SK-N-SH (cell line): Measurements from ENCODE around the gene SRXN1. TPM values are rescaled to one million over a fixed set of nuclear protein-coding genes. Genes with fewer than 3 reads are reported as not detected.

Experiments used
- CTCF ChIA-PET: fragments of 300-600, 350-600 bp; formaldehyde crosslinking; extraction: SDS; loops from one replicate; lab custom pipeline; 2021; lab: Yijun Ruan, JAX
- POLR2A ChIA-PET: fragments of 350-600 bp; sonication (Branson Sonifier 250); formaldehyde crosslinking; extraction: SDS; loops from one replicate; lab custom pipeline; 2020; ENCODE audit warnings: antibody characterized with exemption, inconsistent platforms; lab: Yijun Ruan, JAX
- DNase-seq: peaks from one replicate; pipeline ENCODE4 v3.0.0; 2012
- H2AFZ ChIP-seq: fragments of 200-600 bp; sonication (generic); 2 replicates; pipeline ENCODE4 v1.8.1; 2016; ENCODE audit warnings: antibody characterized with exemption, mild to moderate bottlenecking, low read depth
- H3F3A ChIP-seq: fragments of 200-600 bp; sonication (generic); replicated peaks from 2 replicates; pipeline ENCODE3; 2016; ENCODE audit warnings: antibody characterized with exemption, mild to moderate bottlenecking; ENCODE audit not compliant: insufficient read depth
- H3K27ac ChIP-seq, 2 experiments: fragments of 200-500 bp in 1 of 2; fragments of 200-600 bp in 1 of 2; sonication (Bioruptor generic) in 1 of 2; sonication (generic), shearing (Covaris generic) in 1 of 2; 2 replicates each; pipeline versions ENCODE4 v1.5.1 to v1.6.1; 2014 to 2016; ENCODE audit warnings: low read depth in 2 of 2, inconsistent platforms in 1 of 2, low read length in 1 of 2, mild to moderate bottlenecking in 1 of 2, mixed read lengths in 1 of 2
- H3K27me3 ChIP-seq: fragments of 200-600 bp; sonication (generic), shearing (Covaris generic); 2 replicates; pipeline ENCODE4 v1.6.1; 2016; ENCODE audit warnings: mixed run types; ENCODE audit not compliant: insufficient read depth
- H3K36me3 ChIP-seq, 2 experiments: fragments of 200-500 bp in 1 of 2; fragments of 200-600 bp in 1 of 2; sonication (Bioruptor generic) in 1 of 2; sonication (generic) in 1 of 2; replicated peaks in 1 of 2; 2 replicates each; pipeline versions ENCODE3 to v1.5.1; 2014 to 2016; ENCODE audit warnings: low read length in 1 of 2, mild to moderate bottlenecking in 1 of 2; ENCODE audit not compliant: insufficient read depth in 2 of 2, control insufficient read depth in 1 of 2
- H3K4me1 ChIP-seq, 2 experiments: fragments of 200-500 bp in 1 of 2; fragments of 200-600 bp in 1 of 2; sonication (Bioruptor generic) in 1 of 2; sonication (generic), shearing (Covaris generic) in 1 of 2; 2 replicates each; pipeline versions ENCODE4 v1.5.1 to v1.6.1; 2014 to 2016; ENCODE audit warnings: low read depth in 1 of 2, low read length in 1 of 2, mixed run types in 1 of 2; ENCODE audit not compliant: insufficient read depth in 2 of 2, control insufficient read depth in 1 of 2
- H3K4me2 ChIP-seq: fragments of 200-600 bp; sonication (generic), shearing (Covaris generic); 2 replicates; pipeline ENCODE4 v1.6.1; 2017; ENCODE audit warnings: mixed run types
- H3K4me3 ChIP-seq, 2 experiments: fragments of 200-500 bp in 1 of 2; fragments of 200-600 bp in 1 of 2; sonication (Bioruptor generic) in 1 of 2; sonication (generic), shearing (Covaris generic) in 1 of 2; 2 replicates each; pipeline versions ENCODE4 v1.5.1 to v1.8.1; 2014 to 2016; ENCODE audit warnings: low read depth in 2 of 2, inconsistent platforms in 1 of 2, low read length in 1 of 2, mild to moderate bottlenecking in 1 of 2, mixed read lengths in 1 of 2, moderate library complexity in 1 of 2
- H3K79me2 ChIP-seq: fragments of 200-600 bp; sonication (generic); 2 replicates; pipeline ENCODE4 v1.8.1; 2017; ENCODE audit warnings: mild to moderate bottlenecking; ENCODE audit not compliant: insufficient read depth
- H3K9ac ChIP-seq: fragments of 200-600 bp; sonication (generic); 2 replicates; pipeline ENCODE4 v1.6.1; 2017; ENCODE audit warnings: mixed run types
- H3K9me2 ChIP-seq: fragments of 200-600 bp; sonication (generic); 2 replicates; pipeline ENCODE4 v1.6.1; 2017; ENCODE audit warnings: mixed run types
- H3K9me3 ChIP-seq: fragments of 200-600 bp; sonication (generic); 2 replicates; pipeline ENCODE4 v1.6.1; 2017; ENCODE audit warnings: mixed run types, mild to moderate bottlenecking, moderate library complexity
- H4K20me1 ChIP-seq: fragments of 200-600 bp; sonication (generic); 2 replicates; pipeline ENCODE4 v1.6.1; 2017; ENCODE audit warnings: mild to moderate bottlenecking, mixed run types; ENCODE audit not compliant: insufficient read depth
- CHD2 ChIP-seq: fragments of 150-350 bp; IDR thresholded peaks from 2 replicates; pipeline ENCODE4 v1.6.1; 2018; ENCODE audit warnings: low read length; ENCODE audit not compliant: partially characterized antibody
- ELF1 ChIP-seq: IDR thresholded peaks from 2 replicates; pipeline ENCODE4 v1.4.0; 2012
- EP300 ChIP-seq, 2 experiments: IDR thresholded peaks; 2 replicates each; pipeline versions ENCODE4 v1.4.0 to v1.6.1; 2012; ENCODE audit warnings: borderline replicate concordance in 1 of 2, low read depth in 1 of 2, low read length in 1 of 2
- FOSL2 ChIP-seq: IDR thresholded peaks from 2 replicates; pipeline ENCODE4 v1.4.0; 2012; ENCODE audit warnings: low read depth, mild to moderate bottlenecking, moderate library complexity, borderline replicate concordance
- FOXJ3 ChIP-seq: sonication (generic); formaldehyde crosslinking; IDR thresholded peaks from 2 replicates; pipeline ENCODE4 v1.5.1; 2020; ENCODE audit warnings: mild to moderate bottlenecking, missing genetic modification reagents
- GABPA ChIP-seq: IDR thresholded peaks from 2 replicates; pipeline ENCODE4 v1.4.0; 2012; ENCODE audit warnings: low read depth, mild to moderate bottlenecking
- GATA2 ChIP-seq: sonication (generic); formaldehyde crosslinking; IDR thresholded peaks from 2 replicates; pipeline ENCODE4 v1.5.0; 2020; ENCODE audit warnings: mild to moderate bottlenecking, missing genetic modification reagents
- MXI1 ChIP-seq: IDR thresholded peaks from 2 replicates; pipeline ENCODE4 v1.6.1; 2012; ENCODE audit warnings: mild to moderate bottlenecking, low read depth, low read length, improper control_type of control experiment
- NRF1 ChIP-seq: IDR thresholded peaks from 2 replicates; pipeline ENCODE4 v1.6.1; 2012; ENCODE audit warnings: low read depth, mild to moderate bottlenecking, low read length
- POLR2AphosphoS5 ChIP-seq: IDR thresholded peaks from 2 replicates; pipeline ENCODE4 v1.6.1; 2012; ENCODE audit warnings: low read depth, low read length
- RAD21 ChIP-seq: IDR thresholded peaks from 2 replicates; pipeline ENCODE4 v1.6.1; 2012; ENCODE audit warnings: mild to moderate bottlenecking, low read length
- RCOR1 ChIP-seq: fragments of 150-350 bp; IDR thresholded peaks from 2 replicates; pipeline ENCODE4 v1.6.1; 2017; ENCODE audit warnings: antibody characterized with exemption, low read length
- RXRA ChIP-seq: IDR thresholded peaks from 2 replicates; pipeline ENCODE4 v1.4.0; 2012; ENCODE audit warnings: low read depth, mild to moderate bottlenecking, borderline replicate concordance
- SIN3A ChIP-seq: IDR thresholded peaks from 2 replicates; pipeline ENCODE4 v1.6.1; 2012; ENCODE audit warnings: low read depth, mild to moderate bottlenecking, low read length, moderate library complexity, borderline replicate concordance
- SMC3 ChIP-seq: IDR thresholded peaks from 2 replicates; pipeline ENCODE4 v1.6.1; 2012; ENCODE audit warnings: low read depth, low read length, improper control_type of control experiment
- TCF12 ChIP-seq: IDR thresholded peaks from 2 replicates; pipeline ENCODE4 v1.4.0; 2012
- YY1 ChIP-seq: IDR thresholded peaks from 2 replicates; pipeline ENCODE4 v1.4.0; 2012; ENCODE audit warnings: low read depth, mild to moderate bottlenecking
- WGBS: methylation state at CpG from one replicate; pipeline ENCODE4 v1.1.6; 2017; ENCODE audit warnings: low lambda C conversion rate; 5-methylcytosine and 5-hydroxymethylcytosine counted together
- polyA plus RNA-seq, 3 experiments: library from polyadenylated mRNA; depleted of rRNA; stranded (reverse); fragments of >200 nt; gene quantifications; 2 replicates each; pipeline ENCODE4 v1.2.3, GENCODE V29; 2012
- TF ChIP-seq, protein P1 (sequence below): fragments of 150-350 bp; IDR thresholded peaks from 2 replicates; pipeline ENCODE4 v1.6.1; 2017; ENCODE audit warnings: antibody characterized with exemption, low read length, low read depth, borderline replicate concordance
- TF ChIP-seq, protein P2 (sequence below): fragments of 150-350 bp; IDR thresholded peaks from 2 replicates; pipeline ENCODE4 v1.6.1; 2016; ENCODE audit warnings: mild to moderate bottlenecking, low read depth, low read length
- TF ChIP-seq, protein P3 (sequence below): IDR thresholded peaks from 2 replicates; pipeline ENCODE4 v1.6.1; 2012; ENCODE audit warnings: mild to moderate bottlenecking, low read depth, low read length, moderate library complexity
- TF ChIP-seq, protein P4 (sequence below): IDR thresholded peaks from 2 replicates; pipeline ENCODE4 v1.4.0; 2012; ENCODE audit warnings: low read depth, borderline replicate concordance

Gene SRXN1
- polyA plus RNA-seq, 1 of the 3 experiments (the other 2 are of a cell fraction), result 26.2 TPM

DNA sequence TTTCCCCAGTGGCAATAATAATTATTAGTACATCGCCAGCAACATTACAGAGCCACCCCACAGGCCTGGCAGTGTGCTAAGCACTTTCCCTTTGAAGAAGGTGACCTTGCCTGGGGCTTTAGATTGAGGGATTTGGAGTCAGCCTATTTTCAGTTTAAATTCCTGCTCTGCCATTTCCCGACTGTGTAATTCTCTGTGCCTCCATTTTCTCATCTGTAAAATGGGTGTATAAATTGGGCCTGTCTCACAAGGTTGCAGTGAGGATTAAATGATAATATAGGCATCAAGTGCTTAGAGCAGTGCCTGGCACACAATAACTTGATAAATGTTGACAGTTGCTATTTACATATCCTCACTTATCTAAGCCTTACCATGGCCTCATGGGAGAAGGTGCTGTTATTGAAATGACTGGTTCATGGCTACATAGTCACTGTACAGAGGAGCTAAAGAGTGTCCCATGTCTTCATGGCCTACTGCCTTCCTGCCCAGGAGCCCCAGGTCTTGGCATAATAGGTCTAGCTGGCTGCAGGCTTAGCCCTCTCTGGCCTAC lies 27.7 kb upstream of the SRXN1 start:
- Histone ChIP-seq H3K9ac (no peak overlapping the region), H3K27me3 (peaks cover 16% of the 10 kb centered on the region; the same call in 1 of the 2 replicates), H4K20me1 (peaks cover 5% of the 10 kb centered on the region; the same call in 1 of the 2 replicates), H3K4me2 (no peak overlapping the region), H3K36me3 (no peaks in the 10 kb centered on the region), H3K27ac (no peak overlapping the region), H3K79me2 (no peaks in the 10 kb centered on the region), H3K4me3 (no peak overlapping the region), H3K4me1 (peaks cover 0 to 11% of the 10 kb centered on the region in 2 experiments; a peak in 1 of 4 replicates), H3F3A (no peaks in the 10 kb centered on the region), H2AFZ (no peak overlapping the region), H3K9me2 (no peaks in the 10 kb centered on the region), H3K9me3 (no peaks in the 10 kb centered on the region)
- POLR2A ChIA-PET, result no interaction called here
- CTCF ChIA-PET, result interaction anchor here (0.9 to 1.5 kb wide), 2 partner anchors 23 to 58 kb away, joined by 3 to 5 read pairs; no protein-coding TSS in a partner anchor
- 38% methylated on average over 2 of the region's 2 CpGs for WGBS
- TF ChIP-seq, protein P1, sequence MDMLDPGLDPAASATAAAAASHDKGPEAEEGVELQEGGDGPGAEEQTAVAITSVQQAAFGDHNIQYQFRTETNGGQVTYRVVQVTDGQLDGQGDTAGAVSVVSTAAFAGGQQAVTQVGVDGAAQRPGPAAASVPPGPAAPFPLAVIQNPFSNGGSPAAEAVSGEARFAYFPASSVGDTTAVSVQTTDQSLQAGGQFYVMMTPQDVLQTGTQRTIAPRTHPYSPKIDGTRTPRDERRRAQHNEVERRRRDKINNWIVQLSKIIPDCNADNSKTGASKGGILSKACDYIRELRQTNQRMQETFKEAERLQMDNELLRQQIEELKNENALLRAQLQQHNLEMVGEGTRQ, result no peak
- no peak for DNase-seq

DNA sequence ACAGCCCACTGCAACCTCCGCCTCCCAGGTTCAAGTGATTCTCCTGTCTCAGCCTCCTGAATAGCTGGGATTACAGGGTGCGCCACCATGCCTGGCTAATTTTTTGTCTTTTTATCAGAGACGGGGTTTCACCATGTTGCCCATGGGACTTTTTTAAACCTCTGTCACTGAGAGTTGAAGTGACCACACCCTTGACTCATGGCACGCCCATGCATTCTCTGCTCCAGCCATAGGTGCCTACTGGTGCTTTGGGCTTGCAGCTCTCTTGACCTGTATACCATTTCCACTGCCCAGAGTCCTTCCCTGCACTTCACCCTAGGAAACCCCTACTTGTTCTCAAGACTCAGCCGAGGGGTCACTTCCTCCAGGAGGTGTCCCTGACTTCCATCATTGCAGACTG lies 25.0 kb upstream of the SRXN1 start:
- Histone ChIP-seq H4K20me1 (peaks cover 11% of the 10 kb centered on the region; the same call in 1 of the 2 replicates), H3K4me2 (no peak overlapping the region), H3K9me2 (no peaks in the 10 kb centered on the region), H2AFZ (no peak overlapping the region), H3K79me2 (no peaks in the 10 kb centered on the region), H3K9ac (no peak overlapping the region), H3K27ac (no peak overlapping the region), H3F3A (no peaks in the 10 kb centered on the region), H3K27me3 (peaks cover 22% of the 10 kb centered on the region; the same call in 1 of the 2 replicates), H3K4me1 (peaks cover 0 to 15% of the 10 kb centered on the region in 2 experiments; a peak in 1 of 4 replicates), H3K9me3 (no peaks in the 10 kb centered on the region), H3K4me3 (no peak overlapping the region), H3K36me3 (no peaks in the 10 kb centered on the region)
- TF ChIP-seq, protein P2, sequence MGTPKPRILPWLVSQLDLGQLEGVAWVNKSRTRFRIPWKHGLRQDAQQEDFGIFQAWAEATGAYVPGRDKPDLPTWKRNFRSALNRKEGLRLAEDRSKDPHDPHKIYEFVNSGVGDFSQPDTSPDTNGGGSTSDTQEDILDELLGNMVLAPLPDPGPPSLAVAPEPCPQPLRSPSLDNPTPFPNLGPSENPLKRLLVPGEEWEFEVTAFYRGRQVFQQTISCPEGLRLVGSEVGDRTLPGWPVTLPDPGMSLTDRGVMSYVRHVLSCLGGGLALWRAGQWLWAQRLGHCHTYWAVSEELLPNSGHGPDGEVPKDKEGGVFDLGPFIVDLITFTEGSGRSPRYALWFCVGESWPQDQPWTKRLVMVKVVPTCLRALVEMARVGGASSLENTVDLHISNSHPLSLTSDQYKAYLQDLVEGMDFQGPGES, result no peak
- TF ChIP-seq CHD2 (no peak), GABPA (no peak), MXI1 (no peak), SMC3 (no peak), NRF1 (no peak), ELF1 (no peak), YY1 (no peak), GATA2 (CRISPR knock-in tag) (no peak), RCOR1 (no peak), TCF12 (no peak), SIN3A (no peak), RAD21 (no peak), RXRA (no peak), EP300 (IDR thresholded peaks at IDR 0.05; ENCODE audit: borderline replicate concordance in 1 of 2, low read depth in 1 of 2, low read length in 1 of 2) (no peak), POLR2AphosphoS5 (no peak), FOXJ3 (CRISPR knock-in tag) (no peak), FOSL2 (no peak)
- TF ChIP-seq, protein P3, sequence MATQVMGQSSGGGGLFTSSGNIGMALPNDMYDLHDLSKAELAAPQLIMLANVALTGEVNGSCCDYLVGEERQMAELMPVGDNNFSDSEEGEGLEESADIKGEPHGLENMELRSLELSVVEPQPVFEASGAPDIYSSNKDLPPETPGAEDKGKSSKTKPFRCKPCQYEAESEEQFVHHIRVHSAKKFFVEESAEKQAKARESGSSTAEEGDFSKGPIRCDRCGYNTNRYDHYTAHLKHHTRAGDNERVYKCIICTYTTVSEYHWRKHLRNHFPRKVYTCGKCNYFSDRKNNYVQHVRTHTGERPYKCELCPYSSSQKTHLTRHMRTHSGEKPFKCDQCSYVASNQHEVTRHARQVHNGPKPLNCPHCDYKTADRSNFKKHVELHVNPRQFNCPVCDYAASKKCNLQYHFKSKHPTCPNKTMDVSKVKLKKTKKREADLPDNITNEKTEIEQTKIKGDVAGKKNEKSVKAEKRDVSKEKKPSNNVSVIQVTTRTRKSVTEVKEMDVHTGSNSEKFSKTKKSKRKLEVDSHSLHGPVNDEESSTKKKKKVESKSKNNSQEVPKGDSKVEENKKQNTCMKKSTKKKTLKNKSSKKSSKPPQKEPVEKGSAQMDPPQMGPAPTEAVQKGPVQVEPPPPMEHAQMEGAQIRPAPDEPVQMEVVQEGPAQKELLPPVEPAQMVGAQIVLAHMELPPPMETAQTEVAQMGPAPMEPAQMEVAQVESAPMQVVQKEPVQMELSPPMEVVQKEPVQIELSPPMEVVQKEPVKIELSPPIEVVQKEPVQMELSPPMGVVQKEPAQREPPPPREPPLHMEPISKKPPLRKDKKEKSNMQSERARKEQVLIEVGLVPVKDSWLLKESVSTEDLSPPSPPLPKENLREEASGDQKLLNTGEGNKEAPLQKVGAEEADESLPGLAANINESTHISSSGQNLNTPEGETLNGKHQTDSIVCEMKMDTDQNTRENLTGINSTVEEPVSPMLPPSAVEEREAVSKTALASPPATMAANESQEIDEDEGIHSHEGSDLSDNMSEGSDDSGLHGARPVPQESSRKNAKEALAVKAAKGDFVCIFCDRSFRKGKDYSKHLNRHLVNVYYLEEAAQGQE, result no peak
- TF ChIP-seq, protein P4, sequence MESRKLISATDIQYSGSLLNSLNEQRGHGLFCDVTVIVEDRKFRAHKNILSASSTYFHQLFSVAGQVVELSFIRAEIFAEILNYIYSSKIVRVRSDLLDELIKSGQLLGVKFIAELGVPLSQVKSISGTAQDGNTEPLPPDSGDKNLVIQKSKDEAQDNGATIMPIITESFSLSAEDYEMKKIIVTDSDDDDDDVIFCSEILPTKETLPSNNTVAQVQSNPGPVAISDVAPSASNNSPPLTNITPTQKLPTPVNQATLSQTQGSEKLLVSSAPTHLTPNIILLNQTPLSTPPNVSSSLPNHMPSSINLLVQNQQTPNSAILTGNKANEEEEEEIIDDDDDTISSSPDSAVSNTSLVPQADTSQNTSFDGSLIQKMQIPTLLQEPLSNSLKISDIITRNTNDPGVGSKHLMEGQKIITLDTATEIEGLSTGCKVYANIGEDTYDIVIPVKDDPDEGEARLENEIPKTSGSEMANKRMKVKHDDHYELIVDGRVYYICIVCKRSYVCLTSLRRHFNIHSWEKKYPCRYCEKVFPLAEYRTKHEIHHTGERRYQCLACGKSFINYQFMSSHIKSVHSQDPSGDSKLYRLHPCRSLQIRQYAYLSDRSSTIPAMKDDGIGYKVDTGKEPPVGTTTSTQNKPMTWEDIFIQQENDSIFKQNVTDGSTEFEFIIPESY, result no peak
- ChIA-PET CTCF (interaction anchor here (1.0 to 2.6 kb wide), 3 partner anchors 10 to 61 kb away, joined by 3 to 15 read pairs (median 5); no protein-coding TSS in a partner anchor), POLR2A (no interaction called here)
- no peak for DNase-seq
- WGBS, result 57% methylated on average over 5 of the region's 5 CpGs
